Central memory CD4-positive, alpha-beta T cell (primary cell): ENCODE data around the gene TTC3.

Source experiments
- DNase-seq: peaks from one replicate; pipeline ENCODE4 v3.0.0; 2022

TTC3 gene

GRCh38 chr21:37228003-37228400 lies 154.9 kb downstream of the TTC3 start:
- DNase-seq = no peak

- no peak for DNase-seq
Measured at GRCh38 chr21:37230632-37231248, 157.7 kb downstream of the TTC3 start.

DNA sequence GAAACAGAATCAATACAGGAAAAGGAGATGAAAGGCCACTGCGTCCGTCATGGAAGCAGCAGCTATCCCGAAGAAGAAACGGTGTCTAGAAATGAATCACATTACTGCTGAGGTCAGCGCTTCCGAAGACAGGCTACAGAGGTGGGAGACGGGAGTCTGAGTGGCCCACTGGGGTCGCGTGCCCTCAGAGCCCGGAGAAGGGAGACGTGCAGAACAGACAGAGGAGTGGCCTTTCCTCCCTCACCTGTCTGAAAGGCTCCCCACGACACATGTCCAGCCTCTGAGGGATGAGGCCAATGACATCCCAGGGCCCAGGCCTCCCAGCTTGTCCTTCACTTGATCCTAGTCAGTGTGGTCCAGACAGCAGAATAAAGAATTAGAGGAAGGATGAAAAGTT lies 158.2 kb downstream of the TTC3 start:
- DNase-seq = no peak

DNA sequence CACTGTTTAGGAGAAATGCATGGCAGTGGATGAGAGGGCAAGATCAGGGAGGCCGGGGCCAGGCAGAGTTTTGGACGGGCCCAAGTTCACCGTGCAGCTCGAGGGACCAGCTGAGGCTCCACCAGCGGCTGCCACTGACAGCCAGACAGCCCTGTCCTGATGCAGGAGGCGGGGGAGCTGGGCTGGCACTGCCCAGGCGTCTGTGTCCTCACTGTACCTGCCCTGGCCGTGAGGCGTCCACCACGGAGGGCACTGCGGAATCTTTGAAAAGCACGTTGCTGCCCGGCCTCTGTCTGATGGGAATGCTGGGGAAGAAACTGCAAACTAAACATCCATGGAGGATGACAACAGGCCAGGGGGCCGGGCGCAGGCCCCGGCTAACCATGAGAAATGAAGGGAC lies 158.6 kb downstream of the TTC3 start:
- DNase-seq = no peak

DNA sequence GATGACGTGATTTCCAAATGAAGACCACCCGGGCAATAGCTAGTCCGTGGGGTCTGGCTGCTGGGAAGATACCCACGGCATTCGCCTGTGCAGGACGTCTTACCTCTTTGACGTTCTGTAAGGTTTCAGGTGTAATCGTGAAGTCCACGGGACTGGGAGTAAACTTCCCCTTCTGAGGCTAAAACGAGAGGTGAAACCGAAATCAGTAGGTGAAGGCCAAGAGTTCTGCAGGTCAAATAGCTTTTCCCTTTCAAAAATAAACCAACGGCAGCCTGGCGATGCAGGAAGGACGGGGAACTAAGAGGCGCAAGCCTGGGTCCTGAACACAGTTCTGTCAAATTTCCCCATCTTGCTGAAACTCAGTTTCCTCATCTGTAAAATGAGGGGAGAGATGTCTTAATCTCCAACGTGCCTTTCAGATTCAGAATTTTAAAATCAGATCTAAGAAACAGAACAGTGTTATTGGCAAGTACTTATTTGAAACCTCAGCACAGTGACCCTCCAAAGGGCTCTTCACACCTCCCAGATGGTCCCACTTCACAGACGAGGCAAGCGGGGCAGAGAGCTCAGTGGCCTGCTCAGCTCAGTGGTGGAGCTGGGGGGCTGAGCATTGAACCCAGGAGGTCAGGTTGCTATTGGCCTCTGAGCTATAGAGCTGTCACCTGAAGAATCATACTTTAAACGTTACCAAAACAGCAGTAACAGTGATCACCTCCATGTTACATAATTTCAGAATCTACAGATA lies 159.4 kb downstream of the TTC3 start:
- DNase-seq = no peak

- DNase-seq = no peak
Measured at GRCh38 chr21:37233551-37234146, 160.6 kb downstream of the TTC3 start.

GRCh38 chr21:37237346-37237745 lies 164.3 kb downstream of the TTC3 start:
- DNase-seq = no peak

GRCh38 chr21:37237764-37238163 lies 164.7 kb downstream of the TTC3 start:
- no peak for DNase-seq

DNA sequence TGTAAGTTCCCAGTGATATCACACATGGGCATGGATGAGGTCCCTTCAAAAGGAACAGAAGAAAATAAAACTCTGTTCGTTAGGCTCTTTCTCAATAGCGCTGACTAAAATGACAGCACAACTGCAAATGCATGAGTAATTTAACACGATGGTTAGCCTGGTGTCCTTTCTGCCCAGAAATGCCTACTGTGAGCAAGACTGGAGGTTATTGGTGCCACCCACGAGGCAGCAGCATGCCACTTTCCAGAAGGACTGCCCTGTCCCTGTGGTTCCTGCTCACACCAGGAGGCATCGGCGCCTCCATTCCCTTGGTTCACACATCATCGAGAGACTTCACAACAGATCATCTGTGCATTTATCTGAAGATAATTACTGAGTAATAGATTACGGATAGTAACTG lies 167.9 kb downstream of the TTC3 start:
- no peak for DNase-seq

- no peak for DNase-seq
Measured at GRCh38 chr21:37241426-37241825, 168.4 kb downstream of the TTC3 start.

DNA sequence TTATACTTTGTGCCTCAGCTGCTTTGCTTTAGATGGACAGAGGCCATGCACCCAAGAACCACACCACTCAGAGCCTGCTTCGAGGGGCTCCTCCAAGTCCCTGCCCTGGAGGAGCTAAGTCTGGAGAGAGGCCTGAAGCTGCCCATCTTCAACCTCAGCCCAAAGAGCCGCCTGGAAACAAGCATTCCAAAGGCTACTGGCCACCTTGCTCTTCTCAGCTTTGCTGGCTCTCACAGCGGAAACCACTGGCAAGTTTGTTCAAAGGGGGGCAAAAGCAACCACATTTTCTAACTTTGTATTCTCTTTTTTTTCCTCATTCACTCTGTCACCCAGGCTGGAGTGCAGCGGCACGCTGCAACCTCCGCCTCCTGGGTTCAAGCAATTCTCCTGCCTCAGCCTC lies 170.9 kb downstream of the TTC3 start:
- no peak for DNase-seq

DNA sequence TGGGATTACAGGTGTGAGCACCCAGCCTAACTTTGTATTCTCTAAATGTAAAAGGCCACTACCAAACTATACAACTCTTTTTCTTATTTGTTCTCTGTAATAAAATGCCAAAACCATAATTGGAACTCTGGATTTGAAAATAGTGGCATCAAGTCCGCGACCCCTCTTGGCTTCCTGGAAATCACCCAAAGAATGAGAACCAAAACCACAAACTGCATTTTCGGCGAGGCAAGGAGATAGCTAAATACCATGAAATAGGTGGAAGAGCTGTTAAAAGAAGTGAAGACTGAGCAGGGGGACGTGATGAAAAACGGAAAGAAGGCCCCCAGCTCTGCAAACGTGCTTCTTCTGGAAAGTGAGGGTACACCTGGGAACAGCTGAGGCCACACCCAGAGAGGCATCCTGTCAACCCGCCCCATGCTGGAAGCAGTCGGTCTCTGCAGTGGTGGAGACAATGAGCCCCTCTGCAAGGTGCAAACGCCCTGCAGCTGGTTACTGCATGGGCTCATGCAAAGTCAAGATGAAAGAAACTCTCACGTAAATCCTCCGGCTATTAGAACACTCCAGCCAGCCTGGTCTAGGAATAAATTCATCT lies 171.5 kb downstream of the TTC3 start:
- DNase-seq = no peak

DNA sequence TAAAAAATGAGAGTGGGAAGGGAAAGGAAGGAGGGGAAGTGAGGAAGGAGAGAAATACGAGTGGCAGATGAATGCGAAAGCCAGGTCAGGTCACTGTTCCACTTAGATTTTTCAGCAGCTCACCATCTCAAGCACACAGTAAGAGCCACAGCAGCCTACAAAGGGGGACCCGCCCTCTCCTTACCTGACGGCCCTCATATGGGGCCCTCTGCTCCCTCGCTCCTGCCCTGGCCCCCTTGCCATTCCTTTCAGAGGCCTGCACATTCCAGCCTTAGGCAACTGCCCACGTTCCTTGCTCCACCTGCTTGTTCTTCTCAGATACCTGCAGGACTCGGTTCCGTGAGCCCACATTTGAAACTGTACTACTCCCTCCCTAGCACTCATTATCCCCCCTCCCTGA lies 172.1 kb downstream of the TTC3 start:
- DNase-seq = no peak

- DNase-seq = no peak
Measured at GRCh38 chr21:37248298-37248697, 175.2 kb downstream of the TTC3 start.

- no peak for DNase-seq
Measured at GRCh38 chr21:37249112-37249904, 176.3 kb downstream of the TTC3 start.

DNA sequence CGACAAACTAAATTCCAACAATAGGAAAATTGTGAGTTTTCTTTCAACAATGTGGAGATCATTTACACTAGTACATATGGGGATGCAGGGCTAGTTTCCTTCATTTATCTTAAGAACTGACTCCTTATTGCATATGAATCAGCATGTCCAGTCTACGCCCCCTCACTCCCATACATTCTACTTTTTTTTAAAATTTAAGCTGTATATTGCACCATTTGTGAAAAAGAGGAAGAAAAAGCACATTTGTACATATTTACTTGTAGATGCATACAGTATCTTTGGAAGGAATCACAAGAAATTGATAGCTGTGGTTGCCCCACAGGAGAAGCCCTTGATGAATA lies 178.2 kb downstream of the TTC3 start:
- no peak for DNase-seq
